CD4-positive, alpha-beta T cell treated with Interleukin-4 for 1 hour (primary cell): ENCODE results near the gene SALL2.

Source experiments
- DNase-seq, 2 donors: peaks; one replicate each; pipeline ENCODE4 v3.0.0-alpha.2; 2020 to 2022

The SALL2 gene

DNA sequence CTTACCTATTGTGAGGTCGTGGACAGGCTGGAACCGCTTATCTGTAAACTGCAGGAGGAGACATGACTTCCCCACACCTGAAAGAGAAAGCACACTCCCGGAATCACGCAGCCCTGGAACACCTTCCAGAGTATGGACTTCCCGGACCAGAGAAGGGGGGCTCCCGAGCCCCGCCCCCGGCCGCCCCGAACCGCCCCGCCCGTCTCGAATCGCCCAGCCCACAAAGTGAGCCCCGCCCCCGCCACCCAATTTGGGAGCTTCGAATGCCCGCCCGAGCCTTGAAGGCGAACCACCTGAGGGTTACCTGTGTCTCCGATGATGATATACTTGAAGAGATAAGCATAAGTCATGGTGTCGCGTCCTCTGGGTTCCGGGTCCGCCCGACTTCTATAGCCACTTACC lies 49.6 kb downstream of the SALL2 start:
- DNase-seq = no peak

DNA sequence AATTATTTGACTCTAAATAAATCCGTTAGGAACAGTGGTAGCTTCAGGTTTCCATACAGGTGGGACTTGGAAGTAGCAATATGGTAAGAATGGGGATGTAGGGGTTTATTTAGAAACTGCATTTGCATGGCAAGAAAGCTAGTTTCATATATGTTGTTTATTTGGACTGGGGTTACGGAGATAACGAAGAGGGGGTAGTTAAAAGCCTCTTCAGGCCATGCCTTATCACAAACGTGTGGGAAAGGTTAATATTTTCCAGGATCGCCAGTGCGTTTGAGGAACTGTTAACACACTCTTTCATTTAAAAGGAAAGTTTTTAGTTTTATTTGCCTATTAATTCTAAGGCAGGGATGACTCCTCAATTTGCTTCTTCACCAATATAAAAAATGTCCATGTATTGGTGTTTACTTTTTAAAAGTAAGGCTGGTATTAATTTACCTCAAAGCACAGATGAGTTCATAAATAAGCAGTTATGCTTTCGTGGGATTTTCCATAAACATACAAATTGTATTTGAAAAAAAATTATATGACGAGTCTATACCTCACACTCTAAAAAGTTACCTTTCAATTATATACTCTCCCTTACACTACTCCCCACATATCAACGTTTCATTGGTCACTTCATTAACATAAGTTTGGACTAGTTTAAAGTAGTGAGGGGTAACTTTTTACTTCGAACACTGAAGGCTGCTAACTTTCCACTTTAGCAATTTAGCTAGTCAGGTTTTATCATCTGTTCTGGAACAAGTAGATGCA lies 50.2 kb downstream of the SALL2 start:
- no peak for DNase-seq
